GM23338 (cell line): Measurements from ENCODE around the gene NCDN. TPM values are rescaled to one million over a fixed set of nuclear protein-coding genes. Genes with fewer than 3 reads are reported as not detected.

ENCODE experiments used
- CREB1 ChIP-seq: fragments of 250-450 bp; sonication (Bioruptor Pico); IDR thresholded peaks from 2 replicates; pipeline ENCODE4 v1.5.0; 2020; ENCODE audit warnings: low read depth, mild to moderate bottlenecking, moderate library complexity
- REST ChIP-seq: IDR thresholded peaks from one replicate; pipeline ENCODE4 v1.6.1; 2018; ENCODE audit warnings: antibody characterized with exemption; ENCODE audit not compliant: unreplicated experiment
- STAT1 ChIP-seq: IDR thresholded peaks from one replicate; pipeline ENCODE4 v1.6.1; 2016; ENCODE audit warnings: antibody characterized with exemption; ENCODE audit not compliant: unreplicated experiment
- ZNF331 ChIP-seq: fragments of 250-450 bp; sonication (Bioruptor Pico); IDR thresholded peaks from 2 replicates; pipeline ENCODE4 v1.5.0; 2020; ENCODE audit warnings: low read depth, mild to moderate bottlenecking, moderate library complexity
- ZNF462 ChIP-seq: fragments of 250-450 bp; sonication (Bioruptor Pico); IDR thresholded peaks from 2 replicates; pipeline ENCODE4 v1.5.0; 2020; ENCODE audit warnings: mild to moderate bottlenecking, moderate library complexity
- polyA plus RNA-seq: library from polyadenylated mRNA; unstranded; fragments of >200 nt; fragmentation: Nextera tagmentation; extraction: Ambion mirVana; gene quantifications from 2 replicates; pipeline ENCODE4 v1.2.1, GENCODE V29; 2016
- total RNA-seq: library from RNA; depleted of rRNA; stranded (reverse); fragments of >200 nt; shearing (Covaris generic); gene quantifications from 2 replicates; pipeline ENCODE4 v1.2.3, GENCODE V29; 2014

The NCDN gene
- total and polyA plus RNA-seq, 2 experiments from 2014 or later, result 13.2 to 44.2 TPM

GRCh38 chr1:35591211-35591610 lies 33.6 kb downstream of the NCDN start (continued):
- TF ChIP-seq ZNF462 (CRISPR knock-in tag) (no peak), ZNF331 (CRISPR knock-in tag) (no peak), STAT1 (no peak), CREB1 (CRISPR knock-in tag) (no peak), REST (no peak)
